Measurements from ENCODE around the gene POLR2M.

DNA sequence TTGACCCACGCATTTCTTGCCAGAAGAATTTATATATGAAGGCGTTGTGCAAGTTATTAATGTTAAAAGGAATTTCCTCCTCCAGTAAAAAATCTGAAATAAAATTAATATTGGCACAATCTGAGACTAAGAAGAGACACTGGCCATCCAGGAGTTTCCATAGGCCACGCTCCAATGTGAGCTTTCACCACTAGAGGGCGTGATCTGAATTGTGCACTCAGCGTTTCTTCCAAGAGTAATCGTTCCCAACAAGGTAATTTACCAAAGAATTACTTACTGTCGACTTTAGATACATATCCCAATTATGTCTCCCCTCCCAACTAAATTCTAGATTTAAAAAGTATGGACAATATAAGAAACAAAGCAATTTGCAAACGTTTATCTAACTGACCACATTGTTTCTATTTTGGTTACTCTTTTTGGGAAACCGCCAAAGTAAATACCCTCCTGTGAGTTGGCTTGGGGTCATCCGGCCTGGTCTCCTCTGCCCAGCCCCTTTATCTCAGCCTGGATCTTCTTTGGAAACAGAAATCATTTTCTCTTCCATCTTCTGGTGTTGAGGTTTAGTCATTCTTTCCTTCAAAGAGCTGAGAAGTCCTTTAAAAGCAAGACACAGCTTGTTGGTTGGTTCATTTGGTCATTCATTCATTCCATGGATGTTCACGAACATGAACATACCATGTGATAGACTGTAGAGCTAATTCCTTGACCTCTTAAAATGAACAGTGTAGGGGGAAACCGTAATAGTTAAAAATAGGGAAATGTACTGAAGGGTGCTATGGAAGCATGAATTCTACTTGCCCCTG lies 26.2 kb downstream of the POLR2M start:
- TF ChIP-seq, protein P1, sequence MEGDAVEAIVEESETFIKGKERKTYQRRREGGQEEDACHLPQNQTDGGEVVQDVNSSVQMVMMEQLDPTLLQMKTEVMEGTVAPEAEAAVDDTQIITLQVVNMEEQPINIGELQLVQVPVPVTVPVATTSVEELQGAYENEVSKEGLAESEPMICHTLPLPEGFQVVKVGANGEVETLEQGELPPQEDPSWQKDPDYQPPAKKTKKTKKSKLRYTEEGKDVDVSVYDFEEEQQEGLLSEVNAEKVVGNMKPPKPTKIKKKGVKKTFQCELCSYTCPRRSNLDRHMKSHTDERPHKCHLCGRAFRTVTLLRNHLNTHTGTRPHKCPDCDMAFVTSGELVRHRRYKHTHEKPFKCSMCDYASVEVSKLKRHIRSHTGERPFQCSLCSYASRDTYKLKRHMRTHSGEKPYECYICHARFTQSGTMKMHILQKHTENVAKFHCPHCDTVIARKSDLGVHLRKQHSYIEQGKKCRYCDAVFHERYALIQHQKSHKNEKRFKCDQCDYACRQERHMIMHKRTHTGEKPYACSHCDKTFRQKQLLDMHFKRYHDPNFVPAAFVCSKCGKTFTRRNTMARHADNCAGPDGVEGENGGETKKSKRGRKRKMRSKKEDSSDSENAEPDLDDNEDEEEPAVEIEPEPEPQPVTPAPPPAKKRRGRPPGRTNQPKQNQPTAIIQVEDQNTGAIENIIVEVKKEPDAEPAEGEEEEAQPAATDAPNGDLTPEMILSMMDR (IDR thresholded peaks at IDR 0.05), result peak; percentile 76 to 95 (median 90)
- no peak for TF ChIP-seq POLR2A (IDR thresholded peaks at IDR 0.05)
